Activated T-cell treated with anti-CD3 and anti-CD28 coated beads, Interleukin-2, amount 50 U/mL, for 24 hours (primary cell): ENCODE measurements around the gene RALY.

Source experiments
- DNase-seq: peaks from one replicate; pipeline ENCODE4 v3.0.0-alpha.2; 2020
- H3K27ac Mint-ChIP-seq: 2 replicates; pipeline ENCODE4 v1.8.0; 2020; ENCODE audit warnings: mild to moderate bottlenecking, mixed read lengths
- H3K27me3 Mint-ChIP-seq: 2 replicates; pipeline ENCODE4 v1.8.0; 2020; ENCODE audit warnings: mixed read lengths
- H3K36me3 Mint-ChIP-seq: 2 replicates; pipeline ENCODE4 v1.8.0; 2020; ENCODE audit warnings: low read depth, mixed read lengths
- H3K4me1 Mint-ChIP-seq: 2 replicates; pipeline ENCODE4 v1.8.0; 2020; ENCODE audit warnings: low read depth, mixed read lengths
- H3K4me3 Mint-ChIP-seq: 2 replicates; pipeline ENCODE4 v1.8.0; 2020; ENCODE audit warnings: mild to moderate bottlenecking, moderate library complexity, mixed read lengths
- H3K9me3 Mint-ChIP-seq: 2 replicates; pipeline ENCODE4 v1.8.0; 2020; ENCODE audit warnings: mixed read lengths

The RALY gene

DNA sequence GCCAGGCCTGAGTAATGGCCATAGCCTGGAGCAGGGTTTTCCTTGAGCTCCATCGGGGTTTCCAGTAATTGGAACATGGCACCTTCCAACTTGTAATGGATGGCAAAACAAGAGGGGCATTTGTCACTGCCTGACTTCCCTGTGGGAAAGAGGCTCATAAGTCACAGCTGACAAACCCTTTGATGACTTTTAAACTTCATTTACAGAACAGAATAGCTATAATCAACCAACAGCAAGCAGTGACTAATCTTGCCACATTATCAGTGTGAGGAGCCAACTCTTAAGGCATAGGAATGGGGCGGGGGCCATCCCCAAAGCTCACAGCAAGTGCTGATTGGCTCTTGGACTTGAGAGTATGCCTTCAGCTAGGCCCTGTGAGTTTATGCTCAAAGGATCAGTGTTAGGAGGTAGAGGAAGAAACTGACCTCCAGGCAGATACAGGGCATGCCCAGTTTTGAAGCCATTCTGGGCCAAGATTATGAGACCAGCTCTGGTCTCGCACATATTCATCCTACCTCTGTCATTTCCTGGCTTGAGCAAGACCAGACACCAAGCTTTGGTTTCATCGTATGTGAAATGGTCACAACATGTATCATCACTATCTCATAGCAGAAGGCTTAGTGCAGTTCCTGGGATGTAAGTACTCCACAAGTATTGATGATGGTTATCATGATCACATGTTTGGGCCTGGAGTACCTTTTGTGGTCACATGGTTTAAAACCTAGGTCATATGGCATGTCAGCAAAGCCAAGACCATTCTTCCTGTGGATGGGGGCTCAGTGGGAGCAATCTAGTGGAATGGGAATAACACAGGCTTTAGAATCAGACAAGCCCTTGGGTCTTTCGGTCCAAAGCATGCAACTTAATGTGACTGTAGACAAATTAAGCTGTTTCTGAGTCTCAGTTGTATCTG lies 69.1 kb downstream of the RALY start:
- H3K27me3 Mint-ChIP-seq = no peaks in the 10 kb centered on the region
- no peak for DNase-seq
- H3K4me3 Mint-ChIP-seq = no peak overlapping the region
- peaks cover 57% of the 10 kb centered on the region for H3K36me3 Mint-ChIP-seq
- H3K27ac Mint-ChIP-seq = peak overlapping the region; percentile 84
- H3K4me1 Mint-ChIP-seq = peaks cover 75% of the 10 kb centered on the region
- H3K9me3 Mint-ChIP-seq = no peaks in the 10 kb centered on the region

GRCh38 chr20:34064286-34064685 lies 70.6 kb downstream of the RALY start:
- H3K4me1 Mint-ChIP-seq = peaks cover 75% of the 10 kb centered on the region

GRCh38 chr20:34065260-34065659 lies 71.5 kb downstream of the RALY start:
- peak overlapping the region; percentile 84 for H3K27ac Mint-ChIP-seq
- H3K4me3 Mint-ChIP-seq = no peak overlapping the region
- H3K36me3 Mint-ChIP-seq = peaks cover 42% of the 10 kb centered on the region
- no peaks in the 10 kb centered on the region for H3K27me3 Mint-ChIP-seq
- DNase-seq = no peak
- H3K9me3 Mint-ChIP-seq = no peaks in the 10 kb centered on the region
- H3K4me1 Mint-ChIP-seq = peaks cover 77% of the 10 kb centered on the region

More at GRCh38 chr20:34064286-34064685, 70.6 kb downstream of the RALY start:
- DNase-seq = no peak
- H3K27ac Mint-ChIP-seq = peak overlapping the region; percentile 84
- no peaks in the 10 kb centered on the region for H3K27me3 Mint-ChIP-seq
- no peaks in the 10 kb centered on the region for H3K9me3 Mint-ChIP-seq
- peaks cover 51% of the 10 kb centered on the region for H3K36me3 Mint-ChIP-seq
- H3K4me3 Mint-ChIP-seq = no peak overlapping the region

GRCh38 chr20:34066476-34067090 lies 72.9 kb downstream of the RALY start:
- no peak for DNase-seq
- Mint-ChIP-seq H3K4me3 (no peak overlapping the region), H3K27ac (peak overlapping the region; percentile 53), H3K27me3 (no peaks in the 10 kb centered on the region), H3K36me3 (peaks cover 39% of the 10 kb centered on the region), H3K4me1 (peaks cover 73% of the 10 kb centered on the region), H3K9me3 (no peaks in the 10 kb centered on the region)

DNA sequence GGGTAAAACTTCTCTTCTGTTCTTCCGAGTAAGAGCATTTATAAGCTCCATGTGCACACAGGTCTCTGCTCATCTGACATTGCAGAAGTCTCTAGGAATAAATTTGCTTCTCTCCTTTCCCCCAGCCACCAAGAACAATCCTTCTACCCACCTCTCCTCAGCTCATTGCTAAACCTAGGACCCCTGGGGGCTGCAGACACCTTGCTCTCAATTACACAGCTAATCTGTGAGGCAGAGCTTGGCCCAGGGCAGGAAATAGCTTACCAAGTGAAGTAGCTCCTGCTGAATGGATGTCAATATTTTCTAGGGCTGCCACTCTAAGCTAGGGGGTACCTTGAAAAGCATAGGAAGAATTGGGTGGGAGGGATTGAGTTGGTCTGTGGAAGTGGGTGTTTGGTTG lies 74.3 kb downstream of the RALY start:
- no peaks in the 10 kb centered on the region for H3K9me3 Mint-ChIP-seq
- H3K27me3 Mint-ChIP-seq = no peaks in the 10 kb centered on the region
- DNase-seq = no peak
- H3K27ac Mint-ChIP-seq = peak overlapping the region; percentile 10
- H3K4me3 Mint-ChIP-seq = no peak overlapping the region
- peaks cover 61% of the 10 kb centered on the region for H3K4me1 Mint-ChIP-seq
- peaks cover 46% of the 10 kb centered on the region for H3K36me3 Mint-ChIP-seq

DNA sequence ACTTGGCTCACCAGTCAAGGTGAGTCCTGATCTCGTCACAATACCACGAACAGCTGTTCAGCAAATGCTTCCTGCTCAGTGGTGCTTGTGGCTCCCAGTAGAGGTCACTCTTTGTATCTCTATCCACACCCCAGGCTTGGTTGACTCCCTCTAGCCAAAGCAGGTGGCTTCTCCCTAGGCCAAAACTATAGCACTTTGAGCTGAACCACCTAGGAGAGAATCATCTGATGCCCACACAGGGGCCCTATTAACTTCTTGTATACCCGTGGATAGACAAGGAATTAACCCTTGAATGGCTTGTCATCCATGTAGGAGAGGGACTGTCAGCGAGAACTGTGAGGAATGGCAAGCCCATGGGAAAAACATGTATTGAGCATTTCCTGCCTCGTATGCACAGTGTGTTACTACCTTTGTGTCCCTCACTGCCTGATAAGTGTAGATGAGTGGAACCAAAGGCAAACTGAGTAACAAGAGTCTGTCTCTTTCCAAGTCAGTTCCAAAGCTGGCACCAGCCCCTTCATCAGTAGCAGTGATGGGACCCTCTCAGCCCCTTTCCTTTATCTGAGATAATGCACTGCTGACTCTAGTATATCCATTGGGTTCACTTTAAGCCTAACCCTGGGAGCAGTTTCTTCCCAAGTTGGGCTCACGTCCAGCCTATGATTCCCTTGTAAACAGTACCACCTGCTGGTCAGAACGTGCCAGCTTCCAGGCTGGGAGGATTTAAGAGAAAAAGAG lies 75.8 kb downstream of the RALY start:
- DNase-seq = peak; percentile 62
- Mint-ChIP-seq H3K36me3 (peaks cover 45% of the 10 kb centered on the region), H3K9me3 (no peaks in the 10 kb centered on the region), H3K4me3 (no peak overlapping the region), H3K27ac (peak overlapping the region; percentile 10), H3K4me1 (peaks cover 60% of the 10 kb centered on the region), H3K27me3 (no peaks in the 10 kb centered on the region)

DNA sequence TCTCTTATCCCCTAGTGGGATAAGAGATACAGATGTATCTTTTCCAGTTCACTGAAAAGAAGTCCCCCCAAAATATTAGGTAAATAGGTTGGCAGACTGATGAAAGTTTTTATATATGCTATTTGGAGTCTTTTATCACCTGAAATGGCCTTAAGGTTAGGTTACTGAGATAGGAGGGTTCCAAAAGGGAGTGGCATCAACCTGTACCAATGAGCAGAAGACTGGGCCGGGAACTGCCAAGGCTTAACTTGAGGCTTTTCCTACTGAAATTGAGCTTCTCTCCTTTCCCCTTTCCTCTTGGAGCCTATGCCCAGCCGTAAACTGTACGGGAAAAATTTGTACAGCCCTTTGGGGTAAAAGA lies 76.3 kb downstream of the RALY start:
- no peak for DNase-seq
- Mint-ChIP-seq H3K4me1 (peaks cover 58% of the 10 kb centered on the region), H3K4me3 (no peak overlapping the region), H3K27ac (peak overlapping the region; percentile 55), H3K36me3 (peaks cover 44% of the 10 kb centered on the region), H3K27me3 (no peaks in the 10 kb centered on the region), H3K9me3 (no peaks in the 10 kb centered on the region)

DNA sequence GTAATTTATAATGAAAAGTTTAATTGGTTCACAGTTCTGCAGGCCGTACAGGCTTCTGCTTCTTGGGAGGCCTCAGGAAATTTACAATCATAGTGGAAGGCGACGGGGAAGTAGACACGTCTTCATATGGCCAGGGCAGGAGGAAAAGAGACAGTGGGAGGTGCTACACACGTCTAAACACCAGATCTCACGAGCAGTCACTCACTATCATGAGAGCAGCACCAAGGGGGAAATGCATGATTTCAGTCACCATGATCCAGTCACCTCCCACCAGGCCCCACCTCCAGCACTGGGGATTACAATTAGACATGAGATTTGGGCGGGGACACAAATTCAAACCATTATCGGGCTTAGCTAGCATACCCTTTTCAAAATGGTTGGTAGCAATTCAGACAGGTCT lies 77.1 kb downstream of the RALY start:
- peaks cover 44% of the 10 kb centered on the region for H3K36me3 Mint-ChIP-seq
- no peak for DNase-seq
- peaks cover 53% of the 10 kb centered on the region for H3K4me1 Mint-ChIP-seq
- no peak overlapping the region for H3K4me3 Mint-ChIP-seq
- H3K27ac Mint-ChIP-seq = peak overlapping the region; percentile 8
- H3K9me3 Mint-ChIP-seq = no peaks in the 10 kb centered on the region
- no peaks in the 10 kb centered on the region for H3K27me3 Mint-ChIP-seq

DNA sequence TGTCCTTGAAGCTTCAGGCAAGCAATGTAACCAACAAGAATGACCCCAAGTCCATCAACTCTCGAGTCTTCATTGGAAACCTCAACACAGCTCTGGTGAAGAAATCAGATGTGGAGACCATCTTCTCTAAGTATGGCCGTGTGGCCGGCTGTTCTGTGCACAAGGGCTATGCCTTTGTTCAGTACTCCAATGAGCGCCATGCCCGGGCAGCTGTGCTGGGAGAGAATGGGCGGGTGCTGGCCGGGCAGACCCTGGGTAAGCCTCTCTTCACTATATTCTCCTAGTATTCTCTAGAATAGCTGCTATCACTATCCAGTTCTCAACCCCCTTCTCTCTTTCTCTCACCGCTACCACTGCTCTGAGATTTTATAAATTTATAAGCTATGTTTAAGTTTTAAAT lies 78.4 kb downstream of the RALY start:
- H3K4me3 Mint-ChIP-seq = no peak overlapping the region
- no peak for DNase-seq
- H3K4me1 Mint-ChIP-seq = peaks cover 51% of the 10 kb centered on the region
- H3K27ac Mint-ChIP-seq = peak overlapping the region; percentile 56
- H3K9me3 Mint-ChIP-seq = no peaks in the 10 kb centered on the region
- H3K27me3 Mint-ChIP-seq = no peaks in the 10 kb centered on the region
- peaks cover 56% of the 10 kb centered on the region for H3K36me3 Mint-ChIP-seq

DNA sequence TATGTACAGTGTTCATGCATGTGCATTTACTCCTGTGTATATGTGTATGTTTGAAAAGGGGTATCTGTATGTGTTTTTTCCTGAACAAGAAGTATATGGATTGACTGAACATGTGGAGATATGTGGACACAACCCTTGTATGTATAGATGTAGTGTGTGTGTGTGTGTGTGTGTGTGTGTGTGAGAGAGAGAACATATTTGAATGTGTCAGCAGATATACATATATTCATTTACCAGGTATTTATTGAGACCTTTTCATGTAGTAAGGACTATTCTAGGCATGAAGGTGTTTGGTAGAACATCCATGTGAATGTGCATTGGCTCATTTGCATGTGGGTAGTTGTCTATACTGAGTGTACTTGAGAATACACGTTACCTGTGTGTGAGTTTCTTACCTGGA lies 79.1 kb downstream of the RALY start:
- H3K9me3 Mint-ChIP-seq = no peaks in the 10 kb centered on the region
- H3K4me1 Mint-ChIP-seq = peaks cover 50% of the 10 kb centered on the region
- peak overlapping the region; percentile 45 for H3K27ac Mint-ChIP-seq

DNA sequence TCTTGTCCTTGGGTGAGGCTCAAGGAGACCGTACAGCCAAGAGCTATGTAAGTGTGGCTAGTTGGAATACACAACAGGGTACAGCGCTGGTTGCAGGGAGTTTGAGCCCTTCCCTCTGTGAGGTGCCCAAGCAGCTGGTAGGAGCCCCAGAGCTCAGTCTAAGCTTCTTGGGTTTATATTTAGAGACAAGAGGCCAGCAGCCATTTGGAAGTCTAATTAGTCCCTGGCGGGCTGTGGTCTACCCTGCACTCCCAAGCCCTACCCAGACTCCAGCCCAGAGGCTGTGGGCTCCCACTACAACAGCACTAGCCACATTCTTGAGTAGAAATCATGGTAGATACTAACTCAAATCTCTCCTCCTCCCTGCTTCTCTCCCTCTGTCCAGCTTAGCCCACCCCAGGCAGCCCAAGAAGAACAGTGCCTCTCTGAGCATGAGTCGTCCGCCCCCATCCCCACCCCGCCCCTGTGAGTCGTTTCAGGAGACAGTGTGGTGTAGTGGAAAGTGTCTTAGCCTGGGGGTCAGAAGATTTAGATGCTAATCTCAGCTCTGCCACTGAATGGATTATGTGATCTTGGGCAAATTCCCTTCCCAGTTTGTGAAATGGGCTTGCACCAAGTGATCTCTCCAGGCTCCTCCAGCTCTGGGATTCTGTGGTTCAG lies 80.5 kb downstream of the RALY start:
- no peaks in the 10 kb centered on the region for H3K9me3 Mint-ChIP-seq
- H3K27ac Mint-ChIP-seq = peak overlapping the region; percentile 76
- no peak for DNase-seq

More for the DNA sequence above, 79.1 kb downstream of the RALY start:
- H3K36me3 Mint-ChIP-seq = peaks cover 63% of the 10 kb centered on the region
- no peaks in the 10 kb centered on the region for H3K27me3 Mint-ChIP-seq
- no peak overlapping the region for H3K4me3 Mint-ChIP-seq
- DNase-seq = no peak

GRCh38 chr20:34075647-34076046 lies 81.9 kb downstream of the RALY start:
- H3K4me3 Mint-ChIP-seq = no peak overlapping the region
- no peaks in the 10 kb centered on the region for H3K27me3 Mint-ChIP-seq
- no peak for DNase-seq
- peaks cover 22% of the 10 kb centered on the region for H3K4me1 Mint-ChIP-seq
- no peaks in the 10 kb centered on the region for H3K9me3 Mint-ChIP-seq
- H3K27ac Mint-ChIP-seq = peak overlapping the region; percentile 48
- H3K36me3 Mint-ChIP-seq = peaks cover 89% of the 10 kb centered on the region

More for the DNA sequence above, 80.5 kb downstream of the RALY start:
- Mint-ChIP-seq H3K4me3 (no peak overlapping the region), H3K27me3 (no peaks in the 10 kb centered on the region), H3K4me1 (peaks cover 36% of the 10 kb centered on the region), H3K36me3 (peaks cover 78% of the 10 kb centered on the region)

- Mint-ChIP-seq H3K27ac (no peak overlapping the region), H3K27me3 (no peaks in the 10 kb centered on the region), H3K36me3 (peaks cover 92% of the 10 kb centered on the region), H3K9me3 (no peaks in the 10 kb centered on the region), H3K4me3 (no peak overlapping the region), H3K4me1 (peaks cover 16% of the 10 kb centered on the region)
- DNase-seq = no peak
Measured at GRCh38 chr20:34076952-34077351, 83.2 kb downstream of the RALY start.

- no peak for DNase-seq
- Mint-ChIP-seq H3K4me1 (peaks cover 11% of the 10 kb centered on the region), H3K4me3 (no peak overlapping the region), H3K27me3 (no peaks in the 10 kb centered on the region), H3K9me3 (no peaks in the 10 kb centered on the region), H3K27ac (peak overlapping the region; percentile 67), H3K36me3 (peaks cover 94% of the 10 kb centered on the region)
Measured at GRCh38 chr20:34078540-34078939, 84.8 kb downstream of the RALY start.
